Stimulated activated CD8-positive, alpha-beta memory T cell treated with anti-CD3 and anti-CD28 coated beads, Interleukin-7, amount 100 ng/mL, for 4 hours (primary cell): ENCODE measurements around the gene DIP2C.

ENCODE experiments used
- DNase-seq, 2 donors: peaks; one replicate each; pipeline ENCODE4 v3.0.0-alpha.2; 2020; ENCODE audit warnings: low read depth in 2 of 2

Gene DIP2C

GRCh38 chr10:555682-556350 is 133.7 kb downstream of the DIP2C start:
- no peak for DNase-seq

GRCh38 chr10:555281-555680 is 134.2 kb downstream of the DIP2C start:
- no peak for DNase-seq

GRCh38 chr10:554182-554848 is 135.2 kb downstream of the DIP2C start:
- no peak for DNase-seq

DNA sequence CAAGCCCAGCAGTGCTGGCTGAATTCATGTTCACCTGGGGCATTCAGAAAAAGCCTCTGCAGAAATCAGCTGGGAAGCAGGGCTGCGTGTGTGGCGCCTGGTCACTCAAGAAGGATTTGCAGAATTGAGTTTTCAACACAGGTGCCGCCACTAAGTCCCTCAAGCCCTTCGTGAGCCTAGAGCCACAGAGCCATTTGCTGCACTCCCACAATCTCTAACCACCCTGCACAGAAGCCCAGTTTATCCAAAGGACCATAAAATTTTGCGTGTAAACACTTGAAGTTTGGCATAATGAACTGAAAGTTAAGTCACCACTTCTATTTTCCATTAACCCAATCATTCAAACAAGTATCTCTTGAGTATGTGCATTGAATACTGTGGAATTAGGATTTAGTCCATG is 136.2 kb downstream of the DIP2C start:
- DNase-seq = no peak

GRCh38 chr10:552679-553078 is 136.8 kb downstream of the DIP2C start:
- DNase-seq = no peak

DNA sequence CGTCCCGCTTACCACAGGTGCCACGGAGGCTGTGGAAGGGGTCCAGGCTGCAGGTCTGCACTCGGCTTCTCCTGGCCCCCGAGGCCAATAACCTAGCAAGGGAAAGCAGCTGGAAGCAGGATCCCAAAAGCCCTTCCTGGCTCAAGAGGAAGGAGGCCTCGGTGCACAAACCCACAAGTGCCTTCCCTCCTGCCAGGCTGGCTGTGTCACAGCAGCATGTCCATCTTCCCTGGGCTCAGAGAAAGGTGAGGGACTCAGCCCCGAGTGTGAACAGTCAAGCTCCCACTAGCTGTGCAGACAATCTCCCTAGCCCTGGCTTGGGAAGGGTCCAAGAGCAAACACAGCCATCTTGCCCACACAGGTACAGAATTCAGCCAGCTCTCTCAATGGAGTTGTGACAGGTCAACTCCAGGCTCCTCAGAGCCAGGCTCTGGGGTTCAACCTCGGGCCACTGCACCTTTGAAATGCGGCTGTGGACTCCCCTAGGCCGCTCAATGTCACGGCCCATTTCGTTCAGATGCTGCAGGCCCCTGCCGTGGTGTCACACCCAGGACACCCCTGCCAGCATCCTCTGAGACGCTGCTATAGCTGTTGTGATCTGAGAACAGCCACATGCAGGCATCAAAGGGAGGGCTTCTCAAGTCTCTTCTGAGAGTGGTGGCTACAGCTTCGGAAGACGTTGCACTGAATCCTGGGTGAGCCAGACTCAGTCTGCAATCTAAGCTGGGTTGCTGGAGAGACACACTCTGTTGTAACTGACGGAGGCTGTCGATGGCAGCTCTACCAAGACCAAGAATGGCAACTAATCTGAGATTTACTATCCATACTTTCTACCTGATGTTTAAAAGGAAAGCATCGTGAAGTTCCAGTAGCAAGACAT is 137.9 kb downstream of the DIP2C start:
- no peak for DNase-seq

- no peak for DNase-seq
Observed at GRCh38 chr10:550665-551372, 138.6 kb downstream of the DIP2C start.

DNA sequence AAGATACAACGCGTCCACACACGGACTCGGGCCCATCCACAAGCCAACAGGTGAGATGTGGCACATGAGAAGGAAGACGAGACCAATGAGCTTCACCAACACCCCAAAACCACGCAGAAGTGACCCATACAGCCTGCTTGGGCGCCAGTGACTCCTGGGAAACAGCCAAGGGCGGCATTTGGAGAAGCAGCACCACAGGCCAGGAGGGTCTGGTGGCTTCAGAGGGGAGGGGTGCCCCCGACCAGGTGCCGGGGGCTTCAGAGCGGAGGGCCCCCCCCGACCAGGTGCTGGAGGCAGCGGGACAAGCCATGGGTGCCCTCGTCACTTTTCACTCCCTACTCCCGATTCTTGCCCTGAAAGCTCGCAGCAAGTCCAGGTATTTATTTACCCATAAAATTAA is 140.1 kb downstream of the DIP2C start:
- no peak for DNase-seq

GRCh38 chr10:548238-548901 is 141.1 kb downstream of the DIP2C start:
- no peak for DNase-seq

DNA sequence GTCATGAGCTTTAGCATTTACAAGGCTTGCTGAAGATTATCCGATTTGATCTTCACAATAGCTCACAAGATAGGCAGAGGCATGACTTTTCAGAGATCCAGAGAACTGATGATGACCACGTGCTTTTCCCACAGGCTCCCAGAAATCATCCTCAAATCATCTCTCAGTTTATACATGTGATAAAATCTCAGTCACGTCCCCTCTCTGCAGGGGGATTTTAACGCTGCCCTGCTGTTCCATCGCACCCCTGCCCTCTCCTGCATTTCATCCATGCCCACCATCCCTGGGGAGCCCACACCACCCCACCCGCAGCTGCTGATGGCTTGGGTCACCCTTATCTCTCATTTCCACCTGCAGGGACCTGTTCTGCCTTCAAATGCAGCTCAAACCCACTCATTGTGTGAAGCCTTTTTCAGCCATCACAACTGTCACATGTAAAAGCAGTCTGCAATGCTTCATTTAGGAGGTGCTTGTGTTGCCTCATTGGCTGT is 141.8 kb downstream of the DIP2C start:
- DNase-seq = no peak

DNA sequence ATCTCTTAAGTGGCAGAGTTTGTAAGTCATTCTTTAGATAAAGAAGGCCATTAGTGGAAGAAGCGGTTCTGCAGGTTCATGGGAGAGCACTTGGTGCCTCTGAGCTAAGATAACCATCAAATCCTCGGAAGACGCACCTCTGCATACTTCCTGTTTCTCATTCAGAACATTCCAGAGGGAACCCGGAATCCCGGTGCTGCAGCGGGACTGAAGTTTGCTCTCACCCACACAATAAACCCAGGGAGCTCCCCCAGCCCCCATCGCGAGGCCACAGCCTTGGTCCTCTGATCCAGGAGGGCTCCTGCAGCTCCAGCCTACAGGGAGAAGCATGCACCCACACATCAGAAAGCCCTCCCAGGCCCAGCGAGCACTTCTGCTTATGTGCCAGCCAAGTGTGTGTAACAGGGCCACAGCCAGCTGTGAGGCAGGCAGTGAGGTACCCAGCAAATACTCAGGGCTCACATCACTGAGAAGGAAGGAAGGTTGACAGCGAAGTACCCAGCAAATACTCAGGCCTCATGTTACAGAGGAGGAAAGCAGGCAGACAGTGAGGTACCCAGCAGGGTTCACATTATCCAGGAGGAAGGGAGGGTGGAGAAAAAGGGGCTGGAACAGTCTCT is 142.4 kb downstream of the DIP2C start:
- DNase-seq = no peak

DNA sequence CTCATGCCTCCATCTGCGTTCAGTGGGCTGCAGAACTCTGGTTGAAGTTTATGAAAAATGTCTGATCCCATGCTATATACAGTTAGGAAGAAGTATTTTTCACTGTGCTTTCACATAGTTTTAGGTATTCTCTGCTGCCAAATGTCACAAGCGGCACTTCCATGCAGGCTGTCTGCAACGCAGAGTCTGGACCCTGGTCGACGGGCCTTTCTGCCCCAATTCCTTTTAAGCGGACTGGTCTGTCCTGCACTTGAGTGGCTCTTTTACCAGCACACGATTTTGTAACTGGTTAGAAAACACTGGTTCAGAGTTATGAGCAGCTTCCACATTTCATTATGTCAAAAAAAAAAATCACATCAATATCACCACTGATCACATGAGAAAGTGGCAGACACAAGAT is 143.0 kb downstream of the DIP2C start:
- DNase-seq = no peak

GRCh38 chr10:543862-544822 is 145.3 kb downstream of the DIP2C start:
- DNase-seq = no peak

GRCh38 chr10:543131-543530 is 146.3 kb downstream of the DIP2C start:
- DNase-seq = no peak

GRCh38 chr10:541750-542371 is 147.6 kb downstream of the DIP2C start:
- no peak for DNase-seq

- no peak for DNase-seq
Observed at GRCh38 chr10:541041-541440, 148.4 kb downstream of the DIP2C start.

DNA sequence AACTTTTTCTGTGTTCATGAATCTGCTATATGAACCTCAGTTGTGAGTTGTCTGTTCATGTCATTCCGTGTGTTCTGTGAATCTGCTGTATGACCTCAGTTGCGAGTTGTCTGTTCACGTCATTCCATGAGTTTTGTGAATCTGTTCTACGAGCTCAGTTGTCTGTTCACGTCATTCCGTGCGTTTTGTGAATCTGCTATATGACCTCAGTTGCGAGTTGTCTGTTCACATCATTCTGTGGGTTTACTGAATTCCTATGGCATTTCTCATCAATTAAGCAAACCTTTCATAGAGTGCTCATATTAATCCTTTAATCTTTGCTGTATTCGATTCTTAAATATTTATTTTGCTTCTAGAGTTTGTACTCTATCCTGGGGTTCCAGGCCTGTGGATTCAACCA is 150.6 kb downstream of the DIP2C start:
- DNase-seq = no peak

DNA sequence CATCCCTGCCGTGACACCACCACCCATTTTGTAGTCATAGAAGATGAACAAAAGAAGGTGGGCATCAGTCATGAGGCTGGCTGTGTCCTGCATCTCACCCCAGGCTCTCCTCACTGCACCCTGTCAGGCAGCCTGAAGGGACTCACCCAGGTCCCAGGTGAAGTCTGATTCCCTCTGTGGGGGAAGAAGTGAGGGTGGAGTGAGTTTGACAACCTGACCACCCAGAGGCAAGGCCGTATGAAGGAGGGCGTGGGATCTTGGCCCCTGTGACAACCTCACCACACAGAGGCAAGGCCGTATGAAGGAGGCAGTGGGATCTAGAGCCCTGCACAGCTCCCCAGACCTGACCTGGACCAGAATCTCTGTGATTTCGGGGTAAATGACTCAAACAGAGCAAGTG is 152.5 kb downstream of the DIP2C start:
- no peak for DNase-seq

DNA sequence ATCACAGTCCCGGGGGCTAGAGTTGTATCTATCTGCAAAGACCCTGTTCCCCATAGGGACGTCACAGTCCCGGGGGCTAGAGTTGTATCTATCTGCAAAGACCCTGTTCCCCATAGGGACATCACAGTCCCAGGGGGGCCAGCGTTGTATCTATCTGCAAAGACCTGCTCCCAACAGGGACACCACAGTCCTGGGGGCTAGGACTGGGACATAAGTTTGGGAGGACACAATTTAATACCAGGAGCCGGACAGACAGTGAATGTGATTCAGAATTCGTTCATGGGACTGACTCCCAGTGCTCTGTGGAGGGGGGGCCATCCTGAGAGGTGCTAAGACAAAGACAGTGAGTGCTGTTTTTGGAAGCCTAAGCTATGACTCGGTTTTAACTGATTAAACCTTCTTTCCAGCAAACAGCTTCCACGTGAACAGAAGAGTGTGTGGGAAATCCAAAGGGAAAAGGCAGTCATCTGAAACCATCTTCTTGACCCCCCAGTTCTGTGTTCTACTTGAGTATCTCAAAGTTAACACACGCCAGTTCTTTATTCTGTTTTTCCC is 153.0 kb downstream of the DIP2C start:
- no peak for DNase-seq
